ENCODE results near the gene GPR183.

Gene GPR183

GRCh38 chr13:99289271-99289670, 17.9 kb downstream of the GPR183 start:
- no peak overlapping the region for H3K18ac ChIP-seq (ENCODE audit: low read depth in 1 of 2, low read length in 2 of 2)
- H2BK120ac ChIP-seq (ENCODE audit: low read depth, low read length), result no peak overlapping the region
- no peak overlapping the region for H2AFZ ChIP-seq (ENCODE audit: low read depth, low read length)
- H2BK15ac ChIP-seq (ENCODE audit: low read depth, poor library complexity, severe bottlenecking), result no peak overlapping the region
- H4K91ac ChIP-seq (ENCODE audit: low read length), result no peak overlapping the region
- H4K8ac ChIP-seq (ENCODE audit: low read length), result no peak overlapping the region
- H3K27ac ChIP-seq (ENCODE audit: low read length, poor library complexity, severe bottlenecking), result no peak overlapping the region
- no peak overlapping the region for H3K4me3 ChIP-seq (ENCODE audit: insufficient read depth in 1 of 2, low read depth in 1 of 2, low read length in 2 of 2)
- H3K4me2 ChIP-seq (ENCODE audit: low read length, poor library complexity, severe bottlenecking), result no peak overlapping the region
- H2BK5ac ChIP-seq (ENCODE audit: low read depth, low read length, poor library complexity, severe bottlenecking), result no peak overlapping the region
- no peaks in the 10 kb centered on the region for H3K4me1 ChIP-seq (ENCODE audit: control insufficient read depth, insufficient read depth, low read depth, low read length)
- no peak overlapping the region for H3K9ac ChIP-seq (ENCODE audit: low read length)
- H3K27me3 ChIP-seq (ENCODE audit: control insufficient read depth in 1 of 2, insufficient read depth in 1 of 2, low read length in 2 of 2), result no peaks in the 10 kb centered on the region
- no peak overlapping the region for H2AK5ac ChIP-seq (ENCODE audit: low read length, severe bottlenecking)
- H3K14ac ChIP-seq (ENCODE audit: low read length in 2 of 2), result no peak overlapping the region
- no peak overlapping the region for H2BK12ac ChIP-seq (ENCODE audit: low read length in 2 of 2)
- no peaks in the 10 kb centered on the region for H3K9me3 ChIP-seq (ENCODE audit: control insufficient read depth, low read length)
- 100% methylated on average over 2 of the region's 2 CpGs for WGBS
- peaks cover 0 to 3% of the 10 kb centered on the region in 2 experiments for H3K36me3 ChIP-seq (ENCODE audit: control insufficient read depth in 1 of 2, insufficient read depth in 2 of 2, low read depth in 1 of 2, low read length in 2 of 2)
- H3K23ac ChIP-seq (ENCODE audit: low read length in 2 of 2), result no peak overlapping the region
- no peak for DNase-seq
- H3K4ac ChIP-seq (ENCODE audit: low read depth in 1 of 2, low read length in 2 of 2), result no peak overlapping the region
- H3K79me1 ChIP-seq (replicated peaks; ENCODE audit: low read length, poor library complexity, severe bottlenecking), result peaks cover 28% of the 10 kb centered on the region

- Histone ChIP-seq H3K36me3 (ENCODE audit: control insufficient read depth in 1 of 2, insufficient read depth in 2 of 2, low read depth in 1 of 2, low read length in 2 of 2) (peaks cover 0 to 3% of the 10 kb centered on the region in 2 experiments), H2AK5ac (ENCODE audit: low read length, severe bottlenecking) (no peak overlapping the region), H3K14ac (ENCODE audit: low read length in 2 of 2) (no peak overlapping the region), H3K23ac (ENCODE audit: low read length in 2 of 2) (no peak overlapping the region), H4K91ac (ENCODE audit: low read length) (no peak overlapping the region), H2BK5ac (ENCODE audit: low read depth, low read length, poor library complexity, severe bottlenecking) (no peak overlapping the region), H4K8ac (ENCODE audit: low read length) (no peak overlapping the region), H3K4me1 (ENCODE audit: control insufficient read depth, insufficient read depth, low read depth, low read length) (no peaks in the 10 kb centered on the region), H3K27me3 (ENCODE audit: control insufficient read depth in 1 of 2, insufficient read depth in 1 of 2, low read length in 2 of 2) (no peaks in the 10 kb centered on the region), H3K9me3 (ENCODE audit: control insufficient read depth, low read length) (no peaks in the 10 kb centered on the region), H3K79me1 (replicated peaks; ENCODE audit: low read length, poor library complexity, severe bottlenecking) (peaks cover 23% of the 10 kb centered on the region), H2BK15ac (ENCODE audit: low read depth, poor library complexity, severe bottlenecking) (no peak overlapping the region), H3K18ac (ENCODE audit: low read depth in 1 of 2, low read length in 2 of 2) (no peak overlapping the region), H3K4me2 (ENCODE audit: low read length, poor library complexity, severe bottlenecking) (no peak overlapping the region), H2BK120ac (ENCODE audit: low read depth, low read length) (no peak overlapping the region), H2AFZ (ENCODE audit: low read depth, low read length) (no peak overlapping the region), H3K4ac (ENCODE audit: low read depth in 1 of 2, low read length in 2 of 2) (no peak overlapping the region), H3K27ac (ENCODE audit: low read length, poor library complexity, severe bottlenecking) (no peak overlapping the region), H3K4me3 (ENCODE audit: insufficient read depth in 1 of 2, low read depth in 1 of 2, low read length in 2 of 2) (no peak overlapping the region), H2BK12ac (ENCODE audit: low read length in 2 of 2) (no peak overlapping the region), H3K9ac (ENCODE audit: low read length) (no peak overlapping the region)
- no peak for DNase-seq
- WGBS, result 83% methylated on average over 2 of the region's 2 CpGs
Observed at GRCh38 chr13:99288089-99288488, 19.1 kb downstream of the GPR183 start.

- Histone ChIP-seq H3K4me1 (ENCODE audit: control insufficient read depth, insufficient read depth, low read depth, low read length) (no peaks in the 10 kb centered on the region), H4K91ac (ENCODE audit: low read length) (no peak overlapping the region), H3K36me3 (ENCODE audit: control insufficient read depth in 1 of 2, insufficient read depth in 2 of 2, low read depth in 1 of 2, low read length in 2 of 2) (peaks cover 0 to 3% of the 10 kb centered on the region in 2 experiments), H3K4me2 (ENCODE audit: low read length, poor library complexity, severe bottlenecking) (no peak overlapping the region), H2AK5ac (ENCODE audit: low read length, severe bottlenecking) (no peak overlapping the region), H3K79me1 (replicated peaks; ENCODE audit: low read length, poor library complexity, severe bottlenecking) (peaks cover 23% of the 10 kb centered on the region), H3K9me3 (ENCODE audit: control insufficient read depth, low read length) (no peaks in the 10 kb centered on the region), H2AFZ (ENCODE audit: low read depth, low read length) (no peak overlapping the region), H3K4me3 (ENCODE audit: insufficient read depth in 1 of 2, low read depth in 1 of 2, low read length in 2 of 2) (no peak overlapping the region), H3K23ac (ENCODE audit: low read length in 2 of 2) (no peak overlapping the region), H3K27me3 (ENCODE audit: control insufficient read depth in 1 of 2, insufficient read depth in 1 of 2, low read length in 2 of 2) (no peaks in the 10 kb centered on the region), H3K27ac (ENCODE audit: low read length, poor library complexity, severe bottlenecking) (no peak overlapping the region), H3K9ac (ENCODE audit: low read length) (no peak overlapping the region), H2BK5ac (ENCODE audit: low read depth, low read length, poor library complexity, severe bottlenecking) (no peak overlapping the region), H2BK120ac (ENCODE audit: low read depth, low read length) (no peak overlapping the region), H4K8ac (ENCODE audit: low read length) (no peak overlapping the region), H3K18ac (ENCODE audit: low read depth in 1 of 2, low read length in 2 of 2) (no peak overlapping the region), H3K14ac (ENCODE audit: low read length in 2 of 2) (no peak overlapping the region), H3K4ac (ENCODE audit: low read depth in 1 of 2, low read length in 2 of 2) (no peak overlapping the region), H2BK12ac (ENCODE audit: low read length in 2 of 2) (no peak overlapping the region), H2BK15ac (ENCODE audit: low read depth, poor library complexity, severe bottlenecking) (no peak overlapping the region)
- WGBS, result 80% methylated on average over 2 of the region's 4 CpGs
- no peak for DNase-seq
Observed at GRCh38 chr13:99287551-99287950, 19.6 kb downstream of the GPR183 start.

GRCh38 chr13:99285432-99286182, 21.6 kb downstream of the GPR183 start:
- H3K9me3 ChIP-seq (ENCODE audit: control insufficient read depth, low read length), result no peaks in the 10 kb centered on the region
- H2BK5ac ChIP-seq (ENCODE audit: low read depth, low read length, poor library complexity, severe bottlenecking), result no peak overlapping the region
- no peak overlapping the region for H3K23ac ChIP-seq (ENCODE audit: low read length in 2 of 2)
- H2AK5ac ChIP-seq (ENCODE audit: low read length, severe bottlenecking), result no peak overlapping the region
- no peak overlapping the region for H2BK120ac ChIP-seq (ENCODE audit: low read depth, low read length)
- H3K18ac ChIP-seq (ENCODE audit: low read depth in 1 of 2, low read length in 2 of 2), result no peak overlapping the region
- H2BK15ac ChIP-seq (ENCODE audit: low read depth, poor library complexity, severe bottlenecking), result no peak overlapping the region
- H3K4me3 ChIP-seq (ENCODE audit: insufficient read depth in 1 of 2, low read depth in 1 of 2, low read length in 2 of 2), result no peak overlapping the region
- peaks cover 22% of the 10 kb centered on the region for H3K79me1 ChIP-seq (replicated peaks; ENCODE audit: low read length, poor library complexity, severe bottlenecking)
- no peak overlapping the region for H3K14ac ChIP-seq (ENCODE audit: low read length in 2 of 2)
- no peak overlapping the region for H4K91ac ChIP-seq (ENCODE audit: low read length)
- H3K27me3 ChIP-seq (ENCODE audit: control insufficient read depth in 1 of 2, insufficient read depth in 1 of 2, low read length in 2 of 2), result no peaks in the 10 kb centered on the region
- H3K36me3 ChIP-seq (ENCODE audit: control insufficient read depth in 1 of 2, insufficient read depth in 2 of 2, low read depth in 1 of 2, low read length in 2 of 2), result peaks cover 0 to 3% of the 10 kb centered on the region in 2 experiments
- H3K9ac ChIP-seq (ENCODE audit: low read length), result peak overlapping the region; percentile 39
- no peak for DNase-seq
- no peak overlapping the region for H3K27ac ChIP-seq (ENCODE audit: low read length, poor library complexity, severe bottlenecking)
- no peak overlapping the region for H2BK12ac ChIP-seq (ENCODE audit: low read length in 2 of 2)
- no peaks in the 10 kb centered on the region for H3K4me1 ChIP-seq (ENCODE audit: control insufficient read depth, insufficient read depth, low read depth, low read length)
- H2AFZ ChIP-seq (ENCODE audit: low read depth, low read length), result no peak overlapping the region
- no peak overlapping the region for H3K4ac ChIP-seq (ENCODE audit: low read depth in 1 of 2, low read length in 2 of 2)
- WGBS, result 90% methylated on average over 10 of the region's 10 CpGs
- no peak overlapping the region for H3K4me2 ChIP-seq (ENCODE audit: low read length, poor library complexity, severe bottlenecking)
- no peak overlapping the region for H4K8ac ChIP-seq (ENCODE audit: low read length)
